ENCODE data around the gene ATP13A1.
"Not testable (repeated sequence)": the region's sequence is repeated elsewhere in the genome, so short reads cannot be mapped to it uniquely, and the experiment has no call there.

Gene ATP13A1

GRCh38 chr19:19602136-19602712 lies 61.3 kb downstream of the ATP13A1 start:
- no peak overlapping the region for H4K91ac ChIP-seq (ENCODE audit: low read length)
- no peak overlapping the region for H3K23ac ChIP-seq (ENCODE audit: low read length in 2 of 2)
- H3K9me3 ChIP-seq (ENCODE audit: control insufficient read depth, low read length), result no peaks in the 10 kb centered on the region
- H2BK15ac ChIP-seq (ENCODE audit: low read depth, poor library complexity, severe bottlenecking), result no peak overlapping the region
- H2BK5ac ChIP-seq (ENCODE audit: low read depth, low read length, poor library complexity, severe bottlenecking), result no peak overlapping the region
- H2AFZ ChIP-seq (ENCODE audit: low read depth, low read length), result no peak overlapping the region
- H3K4me1 ChIP-seq (ENCODE audit: control insufficient read depth, insufficient read depth, low read depth, low read length), result no peaks in the 10 kb centered on the region
- no peaks in the 10 kb centered on the region for H3K79me1 ChIP-seq (replicated peaks; ENCODE audit: low read length, poor library complexity, severe bottlenecking)
- H2AK5ac ChIP-seq (ENCODE audit: low read length, severe bottlenecking), result no peak overlapping the region
- H2BK12ac ChIP-seq (ENCODE audit: low read length in 2 of 2), result no peak overlapping the region
- H3K27ac ChIP-seq (ENCODE audit: low read length, poor library complexity, severe bottlenecking), result no peak overlapping the region
- H2BK120ac ChIP-seq (ENCODE audit: low read depth, low read length), result no peak overlapping the region
- H3K36me3 ChIP-seq (ENCODE audit: control insufficient read depth in 1 of 2, insufficient read depth in 2 of 2, low read depth in 1 of 2, low read length in 2 of 2), result no peaks in the 10 kb centered on the region
- DNase-seq, result no peak
- no peak overlapping the region for H3K4me3 ChIP-seq (ENCODE audit: insufficient read depth in 1 of 2, low read depth in 1 of 2, low read length in 2 of 2)
- no peak overlapping the region for H3K9ac ChIP-seq (ENCODE audit: low read length)
- no peak overlapping the region for H3K4ac ChIP-seq (ENCODE audit: low read depth in 1 of 2, low read length in 2 of 2)
- no peak overlapping the region for H3K18ac ChIP-seq (ENCODE audit: low read depth in 1 of 2, low read length in 2 of 2)
- WGBS, result 86% methylated on average over 9 of the region's 9 CpGs
- H3K14ac ChIP-seq (ENCODE audit: low read length in 2 of 2), result no peak overlapping the region
- H3K4me2 ChIP-seq (ENCODE audit: low read length, poor library complexity, severe bottlenecking), result no peak overlapping the region
- H4K8ac ChIP-seq (ENCODE audit: low read length), result no peak overlapping the region
- H3K27me3 ChIP-seq (ENCODE audit: control insufficient read depth in 1 of 2, insufficient read depth in 1 of 2, low read length in 2 of 2), result no peaks in the 10 kb centered on the region

- H3K4ac ChIP-seq (ENCODE audit: low read depth in 1 of 2, low read length in 2 of 2), result no peak overlapping the region
- no peak overlapping the region for H4K8ac ChIP-seq (ENCODE audit: low read length)
Measured at GRCh38 chr19:19600793-19601330, 62.6 kb downstream of the ATP13A1 start.

DNA sequence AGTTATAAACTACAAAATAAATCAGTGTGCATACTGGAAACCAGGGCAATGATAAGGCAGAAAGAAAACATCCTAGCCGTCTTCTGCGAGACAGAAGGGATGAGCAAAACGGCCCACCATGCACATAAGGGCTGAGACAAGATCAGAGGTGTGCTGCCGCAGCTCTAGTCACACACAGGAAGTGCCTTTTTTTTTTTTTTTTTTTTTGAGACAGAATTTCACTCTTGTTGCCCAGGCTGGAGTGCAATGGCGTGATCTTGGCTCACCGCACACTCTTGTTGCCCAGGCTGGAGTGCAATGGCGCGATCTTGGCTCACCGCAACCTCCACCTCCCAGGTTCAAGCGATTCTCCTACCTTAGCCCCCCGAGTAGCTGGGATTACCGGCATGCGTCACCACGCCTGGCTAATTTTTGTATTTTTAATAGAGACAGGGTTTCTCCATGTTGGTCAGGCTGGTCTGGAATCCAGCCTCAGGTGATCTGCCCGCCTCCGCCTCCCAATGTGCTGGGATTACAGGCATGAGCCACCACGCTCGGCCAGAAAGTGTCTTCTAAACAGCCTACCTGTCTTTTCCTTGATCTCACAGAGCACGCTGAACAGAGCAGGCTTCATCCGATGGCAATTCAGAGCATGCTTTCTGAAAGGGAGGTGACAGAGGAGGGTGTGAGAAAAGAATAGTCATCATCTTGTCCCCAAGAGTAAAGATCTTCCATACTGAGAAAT lies 64.6 kb downstream of the ATP13A1 start:
- H2BK12ac ChIP-seq (ENCODE audit: low read length in 2 of 2); H2BK15ac ChIP-seq (ENCODE audit: low read depth, poor library complexity, severe bottlenecking); H2BK120ac ChIP-seq (ENCODE audit: low read depth, low read length); H3K36me3 ChIP-seq (ENCODE audit: control insufficient read depth in 1 of 2, insufficient read depth in 2 of 2, low read depth in 1 of 2, low read length in 2 of 2); H3K4me1 ChIP-seq (ENCODE audit: control insufficient read depth, insufficient read depth, low read depth, low read length); H3K9me3 ChIP-seq (ENCODE audit: control insufficient read depth, low read length); H3K4me3 ChIP-seq (ENCODE audit: insufficient read depth in 1 of 2, low read depth in 1 of 2, low read length in 2 of 2); DNase-seq; H4K91ac ChIP-seq (ENCODE audit: low read length); H3K14ac ChIP-seq (ENCODE audit: low read length in 2 of 2); H4K8ac ChIP-seq (ENCODE audit: low read length); H3K27me3 ChIP-seq (ENCODE audit: control insufficient read depth in 1 of 2, insufficient read depth in 1 of 2, low read length in 2 of 2); H3K18ac ChIP-seq (ENCODE audit: low read depth in 1 of 2, low read length in 2 of 2); H3K4me2 ChIP-seq (ENCODE audit: low read length, poor library complexity, severe bottlenecking); H3K4ac ChIP-seq (ENCODE audit: low read depth in 1 of 2, low read length in 2 of 2); H2BK5ac ChIP-seq (ENCODE audit: low read depth, low read length, poor library complexity, severe bottlenecking); H2AFZ ChIP-seq (ENCODE audit: low read depth, low read length); H3K27ac ChIP-seq (ENCODE audit: low read length, poor library complexity, severe bottlenecking); H3K9ac ChIP-seq (ENCODE audit: low read length); H2AK5ac ChIP-seq (ENCODE audit: low read length, severe bottlenecking); H3K79me1 ChIP-seq (replicated peaks; ENCODE audit: low read length, poor library complexity, severe bottlenecking); H3K23ac ChIP-seq (ENCODE audit: low read length in 2 of 2): not testable (repeated sequence)
- 90% methylated on average over 20 of the region's 20 CpGs for WGBS

More at GRCh38 chr19:19600793-19601330, 62.6 kb downstream of the ATP13A1 start:
- Histone ChIP-seq H2BK120ac (ENCODE audit: low read depth, low read length) (no peak overlapping the region), H3K36me3 (ENCODE audit: control insufficient read depth in 1 of 2, insufficient read depth in 2 of 2, low read depth in 1 of 2, low read length in 2 of 2) (no peaks in the 10 kb centered on the region), H3K4me1 (ENCODE audit: control insufficient read depth, insufficient read depth, low read depth, low read length) (peaks cover 1% of the 10 kb centered on the region), H2AK5ac (ENCODE audit: low read length, severe bottlenecking) (no peak overlapping the region), H3K23ac (ENCODE audit: low read length in 2 of 2) (no peak overlapping the region), H3K79me1 (replicated peaks; ENCODE audit: low read length, poor library complexity, severe bottlenecking) (no peaks in the 10 kb centered on the region), H2AFZ (ENCODE audit: low read depth, low read length) (no peak overlapping the region), H3K4me3 (ENCODE audit: insufficient read depth in 1 of 2, low read depth in 1 of 2, low read length in 2 of 2) (no peak overlapping the region), H3K27me3 (ENCODE audit: control insufficient read depth in 1 of 2, insufficient read depth in 1 of 2, low read length in 2 of 2) (no peaks in the 10 kb centered on the region), H3K9me3 (ENCODE audit: control insufficient read depth, low read length) (no peaks in the 10 kb centered on the region), H2BK5ac (ENCODE audit: low read depth, low read length, poor library complexity, severe bottlenecking) (no peak overlapping the region), H2BK15ac (ENCODE audit: low read depth, poor library complexity, severe bottlenecking) (no peak overlapping the region), H2BK12ac (ENCODE audit: low read length in 2 of 2) (no peak overlapping the region), H3K4me2 (ENCODE audit: low read length, poor library complexity, severe bottlenecking) (no peak overlapping the region), H3K9ac (ENCODE audit: low read length) (no peak overlapping the region), H3K27ac (ENCODE audit: low read length, poor library complexity, severe bottlenecking) (no peak overlapping the region), H3K14ac (ENCODE audit: low read length in 2 of 2) (no peak overlapping the region), H3K18ac (ENCODE audit: low read depth in 1 of 2, low read length in 2 of 2) (no peak overlapping the region), H4K91ac (ENCODE audit: low read length) (no peak overlapping the region)
- WGBS, result 100% methylated on average over 1 of the region's 1 CpG
- no peak for DNase-seq

DNA sequence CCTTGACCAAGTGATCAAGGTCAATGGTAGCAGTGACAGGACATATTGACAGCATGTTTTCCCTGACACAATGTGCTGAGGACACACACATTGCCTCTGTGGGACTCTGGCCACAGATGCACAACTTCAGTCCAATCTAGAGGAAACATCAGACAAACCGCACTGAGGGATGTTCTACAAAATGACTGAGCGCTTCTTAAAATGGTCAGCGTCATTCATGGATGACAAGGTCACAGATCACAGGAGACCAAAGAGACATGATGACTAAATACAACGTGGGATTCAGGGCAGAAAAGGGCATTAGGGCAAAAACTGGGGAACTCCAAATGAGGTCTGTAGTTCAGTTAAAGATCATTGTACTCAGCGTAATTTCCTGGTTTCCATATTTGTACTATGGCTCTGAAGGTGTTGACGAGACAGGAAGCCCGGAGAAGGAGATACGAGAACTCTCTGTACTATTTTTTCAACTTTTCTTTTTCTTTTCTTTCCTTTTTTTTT lies 65.6 kb downstream of the ATP13A1 start:
- DNase-seq, result no peak
- H4K91ac ChIP-seq (ENCODE audit: low read length), result no peak overlapping the region
- no peak overlapping the region for H3K4ac ChIP-seq (ENCODE audit: low read depth in 1 of 2, low read length in 2 of 2)
- H2AFZ ChIP-seq (ENCODE audit: low read depth, low read length), result no peak overlapping the region
- H3K9ac ChIP-seq (ENCODE audit: low read length), result no peak overlapping the region
- H2BK5ac ChIP-seq (ENCODE audit: low read depth, low read length, poor library complexity, severe bottlenecking), result no peak overlapping the region
- no peak overlapping the region for H3K23ac ChIP-seq (ENCODE audit: low read length in 2 of 2)
- no peak overlapping the region for H2AK5ac ChIP-seq (ENCODE audit: low read length, severe bottlenecking)
- no peak overlapping the region for H2BK12ac ChIP-seq (ENCODE audit: low read length in 2 of 2)
- no peaks in the 10 kb centered on the region for H3K27me3 ChIP-seq (ENCODE audit: control insufficient read depth in 1 of 2, insufficient read depth in 1 of 2, low read length in 2 of 2)
- H2BK120ac ChIP-seq (ENCODE audit: low read depth, low read length), result no peak overlapping the region
- no peaks in the 10 kb centered on the region for H3K9me3 ChIP-seq (ENCODE audit: control insufficient read depth, low read length)
- 85% methylated on average over 8 of the region's 8 CpGs for WGBS
- H3K4me1 ChIP-seq (ENCODE audit: control insufficient read depth, insufficient read depth, low read depth, low read length), result peaks cover 9% of the 10 kb centered on the region
- H2BK15ac ChIP-seq (ENCODE audit: low read depth, poor library complexity, severe bottlenecking), result no peak overlapping the region
- no peaks in the 10 kb centered on the region for H3K79me1 ChIP-seq (replicated peaks; ENCODE audit: low read length, poor library complexity, severe bottlenecking)
- H3K18ac ChIP-seq (ENCODE audit: low read depth in 1 of 2, low read length in 2 of 2), result no peak overlapping the region
- no peak overlapping the region for H3K4me2 ChIP-seq (ENCODE audit: low read length, poor library complexity, severe bottlenecking)
- H4K8ac ChIP-seq (ENCODE audit: low read length), result no peak overlapping the region
- H3K36me3 ChIP-seq (ENCODE audit: control insufficient read depth in 1 of 2, insufficient read depth in 2 of 2, low read depth in 1 of 2, low read length in 2 of 2), result no peaks in the 10 kb centered on the region
- no peak overlapping the region for H3K14ac ChIP-seq (ENCODE audit: low read length in 2 of 2)
- no peak overlapping the region for H3K27ac ChIP-seq (ENCODE audit: low read length, poor library complexity, severe bottlenecking)
- no peak overlapping the region for H3K4me3 ChIP-seq (ENCODE audit: insufficient read depth in 1 of 2, low read depth in 1 of 2, low read length in 2 of 2)

All from mesenchymal stem cell (in vitro differentiated cells and primary cell).